Stromal cell of bone marrow (primary cell): ENCODE results near the gene VAMP5.
"Not testable (repeated sequence)": the region's sequence is repeated elsewhere in the genome, so short reads cannot be mapped to it uniquely, and the experiment has no call there.

Source experiments
- DNase-seq: peaks from one replicate; pipeline ENCODE4 v3.0.0-alpha.2; 2012; ENCODE audit warnings: low read depth

VAMP5 gene

DNA sequence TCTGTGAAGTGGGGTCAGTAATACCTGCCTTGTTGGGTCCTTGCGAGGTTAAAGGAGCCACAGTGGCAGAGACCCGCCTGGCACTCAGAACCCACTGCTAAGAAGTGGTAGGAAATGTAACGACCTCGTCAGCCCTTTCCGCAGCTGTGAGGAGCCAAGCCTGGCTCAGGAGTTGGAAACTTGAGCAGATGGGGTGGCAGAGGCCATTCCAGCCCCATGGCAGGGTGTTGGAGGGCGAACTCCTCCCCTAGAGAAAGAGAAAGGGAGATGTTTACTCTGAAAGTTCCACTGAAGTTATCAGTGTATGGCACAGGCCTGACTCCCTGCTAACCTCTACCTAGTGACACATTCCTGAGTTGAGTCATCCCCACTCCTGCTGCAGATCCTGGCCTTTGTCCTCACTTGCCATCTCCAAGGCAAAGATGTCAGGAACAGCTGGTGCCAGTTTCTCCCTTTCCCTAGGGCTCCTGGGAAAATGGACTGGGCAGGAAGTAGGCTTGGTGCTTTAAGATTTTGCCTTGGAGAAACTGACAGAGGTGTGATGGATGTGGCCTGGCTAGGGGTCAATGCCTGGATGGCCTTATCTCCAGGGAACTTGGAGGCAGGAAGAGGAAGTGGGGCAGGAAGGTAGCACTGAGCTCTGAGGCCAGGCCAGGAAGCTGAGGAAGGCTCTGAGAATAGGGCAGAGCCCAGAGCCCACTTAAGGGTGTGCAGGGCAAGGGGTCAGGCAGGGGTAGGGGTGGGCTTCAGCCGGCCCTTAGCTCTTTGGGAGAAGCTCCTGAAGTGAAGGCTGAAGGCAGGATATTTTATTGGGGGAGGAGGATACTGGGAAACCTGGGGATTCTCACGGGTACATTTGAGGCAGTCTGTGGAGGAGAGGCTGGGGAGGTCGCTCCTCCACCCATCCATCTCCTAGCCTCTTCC, 888 bp downstream of the VAMP5 start:
- DNase-seq, result no peak

DNA sequence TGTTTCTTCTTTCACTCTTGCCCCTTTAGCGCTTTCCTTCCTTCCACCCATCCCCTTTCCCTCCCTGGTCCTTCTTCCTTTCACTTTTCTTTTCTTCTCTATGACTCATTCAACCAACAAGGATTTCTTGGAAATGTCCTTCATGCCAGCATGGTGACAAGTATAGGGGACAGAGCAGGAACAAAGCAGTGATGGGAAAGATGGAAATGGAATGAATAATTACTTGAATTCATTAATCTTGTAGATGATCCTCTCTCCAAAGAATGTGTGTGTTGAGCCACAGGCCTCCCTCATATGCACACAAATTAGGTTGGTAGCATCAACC, 1.5 kb downstream of the VAMP5 start:
- no peak for DNase-seq

DNA sequence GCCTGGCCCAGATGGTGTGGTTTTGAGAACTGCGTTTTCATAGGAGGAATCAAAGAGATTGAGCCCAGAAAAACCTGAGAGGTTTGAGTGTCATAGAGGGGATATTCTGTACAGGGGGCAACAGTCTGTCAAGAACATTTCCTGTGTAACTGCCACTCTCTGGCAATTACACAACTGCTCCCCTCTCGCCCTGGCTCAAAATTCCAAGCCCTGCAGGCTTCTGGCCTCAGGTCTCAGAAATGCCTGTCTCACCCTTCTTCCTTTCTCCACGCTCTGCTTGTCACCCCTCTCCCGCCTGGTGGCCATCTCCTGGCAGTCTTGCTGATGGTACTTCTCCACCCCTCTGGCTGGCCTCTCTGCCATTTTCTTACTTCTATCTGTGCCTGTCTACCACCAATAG, 4.0 kb downstream of the VAMP5 start:
- DNase-seq, result no peak

DNA sequence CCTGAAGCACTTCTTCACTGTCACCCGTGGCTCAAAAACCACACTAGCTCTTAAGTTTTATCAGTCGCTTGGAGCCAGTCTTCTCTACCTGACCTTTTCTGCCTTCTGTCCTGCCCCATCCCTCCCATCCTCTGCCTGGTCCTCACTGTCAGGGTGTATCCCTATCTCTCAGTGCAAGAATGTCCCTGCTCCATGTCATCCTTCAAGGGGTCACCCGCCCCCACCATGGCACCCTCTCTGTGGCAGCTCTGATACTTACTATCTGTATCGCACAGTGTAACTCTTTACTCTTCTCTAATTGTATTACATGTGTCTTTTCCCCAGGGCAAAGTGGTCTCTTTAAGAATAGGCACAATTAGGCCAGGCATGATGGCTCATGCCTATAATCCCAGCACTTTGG, 4.4 kb downstream of the VAMP5 start:
- no peak for DNase-seq

DNA sequence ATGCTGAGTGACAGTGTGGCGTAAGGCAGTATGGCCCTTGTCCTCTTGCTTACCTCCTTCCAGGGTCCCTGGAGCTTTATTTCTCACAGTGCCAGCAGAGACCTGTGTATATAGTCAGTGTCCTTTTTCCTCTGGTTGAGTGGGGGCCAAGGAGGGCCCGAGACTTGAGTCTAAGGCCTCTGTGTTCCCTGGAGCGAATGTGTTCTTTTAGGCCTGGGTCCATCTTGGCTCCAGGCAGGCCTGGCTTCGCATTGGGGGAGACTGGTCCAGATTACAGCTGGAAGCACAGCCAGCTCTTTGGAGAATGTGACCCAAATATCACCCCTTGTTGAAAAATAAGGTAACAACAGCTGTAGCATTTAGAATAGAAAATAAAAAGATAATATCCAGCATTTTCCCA, 5.0 kb downstream of the VAMP5 start:
- no peak for DNase-seq

DNA sequence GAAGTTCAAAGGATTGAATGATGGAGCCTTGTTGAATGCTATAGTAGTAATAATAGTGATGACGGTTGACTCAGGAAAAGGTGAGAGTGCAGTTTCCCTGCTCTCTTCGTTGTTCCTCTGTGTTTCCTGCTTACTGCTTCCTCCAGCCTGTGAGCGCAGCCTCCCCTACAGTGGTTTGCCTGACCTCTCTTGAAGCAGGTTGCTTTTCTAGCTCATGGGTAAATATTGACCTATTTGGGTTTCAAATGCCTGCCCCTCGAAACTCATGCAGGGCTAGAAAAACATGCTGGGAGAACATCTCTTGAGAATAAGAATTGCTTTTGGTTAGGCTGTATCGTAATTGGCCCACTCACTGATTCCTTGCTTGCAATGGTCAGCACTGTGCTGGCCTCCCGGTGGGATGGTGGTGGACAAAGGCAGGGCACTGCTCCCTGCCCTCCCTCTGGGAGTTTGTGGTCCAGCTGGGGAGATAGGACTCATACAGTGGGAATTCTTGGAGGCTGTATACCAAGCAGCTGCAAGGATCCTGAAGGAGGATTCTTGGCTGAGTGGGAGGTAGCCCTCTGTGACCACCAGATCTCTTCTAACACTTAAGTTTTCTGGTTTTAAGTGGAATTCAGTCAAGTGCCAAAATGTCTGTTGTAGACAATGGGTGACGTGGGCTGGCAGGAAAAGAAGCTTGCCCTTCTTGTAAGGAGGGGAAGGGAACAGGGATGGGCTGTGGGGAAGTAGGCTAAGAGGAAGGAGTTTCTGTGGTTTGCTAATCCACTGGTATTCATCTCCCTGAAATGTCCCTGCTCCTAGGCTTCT, 6.0 kb downstream of the VAMP5 start:
- DNase-seq, result peak; percentile 89

DNA sequence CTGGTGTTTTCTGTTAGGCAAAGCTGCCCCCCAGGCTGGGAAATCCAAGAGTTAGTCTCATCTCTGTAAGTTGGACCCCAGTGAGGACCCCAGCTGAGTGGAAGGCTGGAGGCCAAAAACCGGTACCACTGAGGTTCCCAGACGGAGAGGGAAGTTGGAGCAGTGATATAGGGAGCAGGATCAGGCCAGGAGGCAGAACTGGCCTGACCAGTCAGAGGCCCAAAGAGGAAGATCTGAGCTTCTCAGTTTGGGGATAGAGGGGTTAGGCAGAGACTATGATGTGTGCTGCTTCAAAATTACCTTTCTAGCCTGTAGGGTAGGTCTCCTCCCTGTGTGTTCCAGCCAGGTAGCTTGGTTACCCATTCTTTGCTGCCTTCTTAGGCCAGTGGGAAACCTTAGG, 6.7 kb downstream of the VAMP5 start:
- no peak for DNase-seq

DNA sequence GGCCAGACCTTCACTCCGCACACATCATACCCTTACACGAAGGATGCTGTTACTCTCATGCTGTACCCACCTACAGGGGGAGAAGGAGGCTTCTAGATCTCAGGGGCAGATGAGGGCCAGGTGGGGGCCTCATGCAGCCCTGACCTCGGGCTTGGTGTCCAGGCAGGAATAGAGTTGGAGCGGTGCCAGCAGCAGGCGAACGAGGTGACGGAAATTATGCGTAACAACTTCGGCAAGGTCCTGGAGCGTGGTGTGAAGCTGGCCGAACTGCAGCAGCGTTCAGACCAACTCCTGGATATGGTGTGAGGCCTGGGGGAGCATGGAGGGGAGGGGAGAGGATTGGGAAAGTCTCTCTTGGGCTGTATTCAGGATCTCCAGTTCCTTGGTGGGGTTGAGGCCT, 7.3 kb downstream of the VAMP5 start:
- DNase-seq, result no peak

DNA sequence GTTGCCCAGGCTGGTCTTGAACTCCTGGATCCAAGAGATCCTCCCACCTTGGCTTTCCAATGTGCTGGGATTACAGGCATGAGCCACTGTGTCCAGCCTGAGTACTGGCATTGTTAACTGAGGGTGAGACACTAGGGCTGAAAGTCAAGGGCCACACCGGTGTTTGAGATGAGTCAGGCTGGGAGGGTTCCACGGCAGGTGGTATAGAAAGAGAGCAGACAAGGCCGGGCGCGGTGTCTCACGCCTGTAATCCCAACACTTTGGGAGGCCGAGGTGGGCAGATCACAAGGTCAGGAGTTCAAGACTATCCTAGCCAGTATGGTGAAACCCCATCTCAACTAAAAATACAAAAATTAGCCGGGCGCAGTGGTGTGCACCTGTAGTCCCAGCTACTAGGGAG, 8.1 kb downstream of the VAMP5 start:
- not testable (repeated sequence) for DNase-seq

DNA sequence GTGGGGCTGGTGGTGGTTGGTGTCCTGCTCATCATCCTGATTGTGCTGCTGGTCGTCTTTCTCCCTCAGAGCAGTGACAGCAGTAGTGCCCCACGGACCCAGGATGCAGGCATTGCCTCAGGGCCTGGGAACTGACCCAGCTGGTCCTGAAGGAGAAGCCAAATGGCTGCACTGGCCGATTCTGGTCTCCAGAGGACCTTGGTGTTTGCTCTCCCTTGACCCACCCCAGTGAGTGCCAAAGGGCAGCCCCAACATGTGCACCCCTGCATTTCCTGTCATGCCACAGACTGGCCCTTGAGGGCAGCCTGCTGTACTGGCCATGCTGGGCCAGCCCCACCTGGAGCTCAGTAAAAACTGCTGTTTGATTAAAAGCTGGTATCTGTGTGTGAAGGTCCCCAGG, 8.8 kb downstream of the VAMP5 start:
- no peak for DNase-seq

DNA sequence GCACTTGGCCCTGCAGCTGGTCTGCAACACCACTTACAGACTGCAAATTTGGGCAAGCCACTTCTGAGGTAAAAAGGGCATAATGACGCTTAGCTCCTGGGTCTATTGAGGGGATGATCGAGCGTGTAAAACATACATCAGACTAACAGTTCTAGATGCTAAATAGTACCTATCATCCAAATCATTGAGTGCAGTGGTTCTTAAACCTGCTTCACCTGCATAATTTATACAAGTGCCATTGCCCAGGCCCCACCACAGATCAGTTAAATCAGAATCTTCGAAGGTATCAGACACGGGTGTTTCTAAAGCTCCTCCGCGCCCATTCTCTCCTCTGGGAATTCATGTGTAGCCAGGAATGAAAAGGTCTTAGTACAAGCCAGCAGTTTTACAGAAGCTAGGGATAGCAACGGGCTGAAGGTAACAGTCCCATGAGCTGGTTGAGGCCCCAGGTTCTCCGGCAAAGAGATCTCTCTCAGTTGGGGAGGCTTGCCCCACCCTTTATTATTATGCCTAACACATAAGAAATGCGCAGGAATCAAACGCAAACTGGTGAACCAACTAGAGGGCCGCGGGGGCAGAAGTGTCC, 10.6 kb downstream of the VAMP5 start:
- DNase-seq, result no peak

DNA sequence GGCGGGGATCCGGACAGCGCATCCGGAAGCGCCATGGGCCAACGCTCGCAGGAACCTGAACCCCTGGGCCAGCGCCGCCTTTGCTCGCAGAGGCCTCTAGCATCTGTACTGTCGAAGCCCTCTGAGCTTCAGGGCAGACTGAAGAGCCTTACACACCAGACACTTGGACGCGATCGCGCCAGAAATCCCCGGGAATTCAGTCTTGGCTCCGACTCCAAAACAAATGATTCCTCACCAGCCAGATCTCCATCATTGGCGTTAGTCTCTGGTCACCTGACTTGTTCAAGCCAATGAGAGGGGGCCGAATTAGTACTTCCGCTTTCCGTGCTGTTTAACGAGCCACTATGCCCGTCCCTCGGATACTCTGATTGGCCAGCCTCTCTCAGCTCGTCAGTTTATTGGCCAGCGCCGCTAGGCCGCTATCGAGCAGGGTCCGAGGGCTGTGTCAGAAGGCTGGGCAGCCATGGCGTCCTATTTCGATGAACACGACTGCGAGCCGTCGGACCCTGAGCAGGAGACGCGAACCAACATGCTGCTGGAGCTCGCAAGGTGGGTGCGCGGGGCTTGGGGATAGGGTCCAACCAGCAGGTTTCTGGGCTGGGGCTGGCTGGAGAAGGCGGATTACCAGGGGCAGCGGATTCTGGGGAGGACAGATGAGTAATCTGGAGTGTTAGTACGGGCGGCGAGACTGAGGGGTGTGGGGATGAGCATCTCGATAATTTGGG, 11.2 kb downstream of the VAMP5 start, which contains the start of gene RNF181:
TSS of gene RNF181 (plus strand) at position 445 of the 725 bp plus-strand sequence. CDS start at position 464, 19 bp downstream.
- peak; percentile 99 for DNase-seq

DNA sequence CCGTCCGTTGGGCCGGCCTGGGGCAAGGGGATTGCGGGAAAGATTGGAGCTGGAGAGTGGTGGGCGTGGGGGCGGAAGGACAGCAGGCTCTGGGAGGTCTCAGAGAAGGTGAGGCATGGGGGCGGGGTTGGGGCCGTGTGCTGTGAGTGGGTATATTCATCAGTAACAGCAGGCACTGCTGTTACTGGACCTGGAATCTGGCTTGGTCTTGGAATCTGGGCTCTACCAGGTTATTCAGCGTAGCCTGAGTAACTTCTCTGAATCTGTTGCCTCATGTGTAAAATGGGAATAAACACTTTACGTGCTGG, 11.7 kb downstream of the VAMP5 start:
- DNase-seq, result no peak

DNA sequence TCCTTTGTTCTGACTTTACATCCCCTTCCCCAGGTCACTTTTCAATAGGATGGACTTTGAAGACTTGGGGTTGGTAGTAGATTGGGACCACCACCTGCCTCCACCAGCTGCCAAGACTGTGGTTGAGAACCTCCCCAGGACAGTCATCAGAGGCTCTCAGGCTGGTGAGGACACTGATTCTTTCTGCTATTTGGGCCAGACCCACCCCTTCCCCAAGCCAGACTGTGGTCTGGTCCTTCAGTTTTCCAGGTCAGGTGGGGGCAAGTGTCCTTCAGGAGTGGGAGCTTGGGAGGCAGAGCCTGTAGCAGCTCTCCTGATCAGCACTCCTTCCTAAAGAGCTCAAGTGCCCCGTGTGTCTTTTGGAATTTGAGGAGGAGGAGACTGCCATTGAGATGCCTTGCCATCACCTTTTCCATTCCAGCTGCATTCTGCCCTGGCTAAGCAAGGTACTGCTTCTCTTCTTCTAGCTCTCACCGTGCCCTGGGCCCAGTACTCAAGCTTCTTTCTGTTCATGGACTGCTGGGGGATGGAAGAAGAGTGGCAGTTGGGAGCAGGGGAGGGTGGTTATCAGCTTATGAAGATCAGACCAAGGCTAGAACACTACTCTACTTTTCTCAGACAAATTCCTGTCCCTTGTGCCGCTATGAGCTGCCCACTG, 12.4 kb downstream of the VAMP5 start:
- DNase-seq, result no peak

DNA sequence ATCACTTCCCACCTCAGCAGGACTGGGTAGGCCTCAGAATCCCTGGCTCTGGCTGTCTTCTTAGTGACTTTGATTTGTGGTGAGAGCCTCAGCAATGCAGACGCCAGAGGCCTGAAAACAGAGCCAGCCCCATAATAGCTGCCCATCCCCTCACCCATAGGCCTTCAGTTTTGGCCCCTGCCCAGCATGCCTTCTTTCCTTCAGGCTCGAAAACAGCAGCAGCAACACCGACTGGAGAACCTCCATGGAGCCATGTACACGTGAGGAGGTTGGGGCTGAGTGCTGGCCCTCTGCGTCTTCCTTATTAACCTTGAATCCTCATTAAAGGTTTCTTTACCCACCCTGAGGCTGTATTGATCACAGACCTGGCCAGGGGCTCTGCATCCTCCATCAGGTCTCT, 13.0 kb downstream of the VAMP5 start:
- DNase-seq, result no peak

DNA sequence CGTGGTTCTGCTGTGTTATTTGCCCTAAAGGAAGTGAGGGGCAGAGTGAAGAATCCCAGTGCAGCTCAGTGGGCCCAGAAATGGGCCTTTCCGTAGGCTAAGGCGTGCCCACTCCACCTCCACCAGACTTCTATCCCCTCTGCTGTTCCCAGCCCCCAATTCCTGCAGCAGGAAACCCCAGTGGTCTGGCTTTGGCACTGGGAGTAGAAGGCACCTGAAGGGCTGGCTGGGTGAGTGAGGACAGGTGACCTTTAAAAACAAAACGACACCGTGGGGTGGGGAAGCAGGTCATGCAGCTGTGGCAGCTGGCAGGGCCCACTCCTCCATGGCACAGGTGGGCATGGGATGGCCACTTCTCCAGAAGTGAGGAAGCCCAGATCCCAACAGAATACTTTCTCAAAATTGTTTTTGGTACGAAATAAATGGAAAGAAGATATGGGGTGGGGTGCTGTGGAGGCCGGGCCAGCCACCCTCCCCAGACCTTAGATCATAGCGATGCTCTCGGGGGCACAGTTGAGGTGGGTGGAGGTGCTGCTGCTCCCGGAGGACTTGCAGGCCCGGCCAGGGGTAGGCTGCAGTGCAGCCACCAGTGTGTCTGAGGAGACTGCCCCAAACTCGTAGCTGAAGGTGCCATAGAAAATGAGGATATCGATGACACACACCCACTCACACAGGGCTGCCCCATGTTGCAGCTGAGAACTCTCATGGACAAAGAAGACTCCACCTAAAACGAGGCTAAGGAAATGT, 14.5 kb downstream of the VAMP5 start:
- DNase-seq, result no peak

DNA sequence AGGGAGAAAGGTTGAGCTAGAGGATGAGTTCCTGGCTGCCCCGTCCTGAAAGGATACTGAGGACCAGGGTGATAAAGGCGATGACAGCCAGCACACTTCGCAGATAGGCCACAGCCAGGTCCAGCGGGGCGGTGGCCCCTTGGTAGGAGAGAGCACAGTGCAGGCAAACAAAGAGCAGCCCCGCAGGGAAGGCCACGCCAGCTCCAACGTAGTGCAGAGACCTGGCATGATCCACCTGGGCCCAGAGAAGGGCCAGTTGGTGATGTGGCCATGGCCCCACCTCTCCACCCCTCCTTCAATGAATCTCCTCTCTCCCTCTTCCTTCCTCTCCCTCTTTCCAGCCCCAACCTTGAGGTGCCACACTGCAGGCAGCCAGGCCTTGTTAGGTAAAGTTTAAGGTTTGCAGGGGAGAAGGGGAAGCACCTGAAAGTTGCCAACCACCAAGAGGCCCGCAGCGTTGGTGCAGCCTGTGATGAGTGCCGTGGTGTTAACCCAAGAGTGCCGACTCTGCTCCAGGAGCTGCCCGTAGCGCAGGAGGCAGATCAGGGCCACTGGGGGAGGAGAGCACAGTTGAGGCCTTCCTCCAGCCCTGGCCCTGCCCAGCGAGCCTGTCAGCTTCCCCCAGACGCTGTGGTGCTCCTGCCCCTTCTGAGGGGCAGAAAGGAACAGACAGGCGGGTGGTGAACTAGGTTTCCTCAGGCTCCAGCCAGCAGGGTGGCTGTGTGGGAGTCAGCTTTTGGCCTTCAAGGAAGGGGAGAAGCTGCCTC, 15.4 kb downstream of the VAMP5 start:
- DNase-seq, result no peak

DNA sequence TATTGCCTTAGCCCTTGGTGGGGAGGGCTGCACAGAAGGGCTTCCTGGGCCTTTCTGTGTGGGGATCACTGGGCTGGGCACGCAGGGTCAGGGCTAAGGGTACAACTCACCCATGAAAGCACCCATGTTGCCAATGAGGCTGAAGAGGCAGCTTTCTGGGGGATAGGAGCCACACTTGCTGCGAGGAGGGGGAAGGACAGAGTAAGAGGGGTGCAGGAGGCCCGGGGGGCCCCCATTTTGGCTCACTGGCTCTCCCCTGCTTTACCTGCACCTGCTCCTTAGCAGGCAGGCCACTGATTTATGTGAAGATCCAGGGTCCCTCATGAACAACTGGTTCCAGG, 16.0 kb downstream of the VAMP5 start:
- no peak for DNase-seq

DNA sequence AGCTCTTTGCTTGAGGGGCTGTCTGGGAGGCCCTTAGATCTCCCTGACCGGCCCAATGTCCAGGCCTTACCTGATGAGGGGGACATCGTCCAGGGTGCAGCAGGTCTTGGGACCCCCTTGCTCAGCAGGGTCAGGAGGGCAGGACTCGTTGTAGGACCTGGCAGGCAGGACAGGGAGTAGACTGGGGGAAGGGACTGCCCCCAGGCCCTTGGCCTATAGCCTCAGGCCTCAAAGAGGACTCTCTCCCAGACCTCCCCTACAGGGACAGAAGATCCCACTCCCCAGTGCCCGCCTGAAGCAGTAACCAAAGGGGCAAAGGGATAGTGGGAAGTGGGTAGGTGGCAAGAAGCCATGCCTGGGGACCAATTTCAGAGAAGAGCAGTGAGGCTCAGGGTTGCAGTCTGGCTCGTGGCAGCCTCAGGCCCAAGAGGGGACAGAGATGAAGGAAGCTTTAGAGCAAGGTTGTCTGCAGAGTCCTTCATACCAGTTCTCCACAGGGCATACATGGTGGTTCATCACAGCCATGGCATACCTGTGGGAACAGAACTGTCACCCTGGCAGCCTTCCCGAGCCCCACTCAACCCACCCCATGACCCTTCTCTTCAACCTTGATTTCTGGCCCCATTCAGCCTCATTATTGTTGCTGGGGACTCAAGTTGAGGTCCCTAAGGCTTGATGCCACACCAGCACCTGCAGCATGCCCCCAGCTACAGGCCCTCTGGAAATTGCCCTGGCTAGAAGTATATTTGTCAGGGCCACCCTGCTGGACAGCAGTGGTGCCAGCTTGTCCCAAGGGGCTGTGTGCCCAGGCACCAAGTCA, 16.9 kb downstream of the VAMP5 start:
- DNase-seq, result no peak
